Left lung (tissue), 10 donors: Measurements from ENCODE around the gene ENTPD5. TPM values are rescaled to one million over a fixed set of nuclear protein-coding genes. Genes with fewer than 3 reads are reported as not detected.
"Not testable (repeated sequence)": the region's sequence is repeated elsewhere in the genome, so short reads cannot be mapped to it uniquely, and the experiment has no call there.

ENCODE experiments used
- ATAC-seq: fragments of 200-7000 bp; cut with Tn5 transposase; one replicate; pipeline ENCODE4 v1.9.1; 2020; ENCODE audit warnings: moderate library complexity
- DNase-seq, 4 donors: peaks; one replicate each; pipeline ENCODE4 v3.0.0-alpha.2; 2013 to 2020
- H3K27ac ChIP-seq, 2 donors: fragments of 200-600 bp; sonication (generic) in 1 of 2; one replicate each; pipeline versions ENCODE4 v1.5.0 to v1.8.0; 2020 to 2021
- H3K27me3 ChIP-seq, 2 donors: fragments of 200-600 bp; sonication (generic) in 1 of 2; one replicate each; pipeline versions ENCODE4 v1.5.0 to v1.8.0; 2020 to 2021
- H3K36me3 ChIP-seq, 2 donors: fragments of 200-600 bp; sonication (generic) in 1 of 2; one replicate each; pipeline versions ENCODE4 v1.5.0 to v1.8.0; 2020 to 2021
- H3K4me1 ChIP-seq, 2 donors: fragments of 200-600 bp; one replicate each; pipeline ENCODE4 v1.8.0; 2021
- H3K4me3 ChIP-seq, 2 donors: fragments of 200-600 bp; sonication (generic) in 1 of 2; one replicate each; pipeline versions ENCODE4 v1.5.0 to v1.8.0; 2020 to 2021; ENCODE audit warnings: mild to moderate bottlenecking in 1 of 2
- H3K9me3 ChIP-seq, 2 donors: fragments of 200-600 bp; sonication (generic) in 1 of 2; one replicate each; pipeline versions ENCODE4 v1.5.0 to v1.8.0; 2020 to 2021
- CTCF ChIP-seq, 2 donors: fragments of 200-600 bp; sonication (generic) in 1 of 2; IDR thresholded peaks; one replicate each; pipeline versions ENCODE4 v1.5.0 to v1.8.0; 2021; ENCODE audit warnings: antibody characterized with exemption in 2 of 2
- intact Hi-C, 2 donors: fragments of 100-400 bp; cut with DNase I; formaldehyde crosslinking; loops; one replicate each; pipeline versions ENCODE4 v1.11.2 to v1.14.2; 2022
- polyA plus RNA-seq, 6 donors: library from polyadenylated mRNA; unstranded; fragments of 120-200 nt; gene quantifications; one replicate each; pipeline ENCODE4 v1.2.1, GENCODE V29; 2013; ENCODE audit not compliant: insufficient read length in 6 of 6
- total RNA-seq, 2 donors: library from RNA; stranded (reverse); fragmentation: NEBNext Ultra II Directional; extraction: Animal tissue kit (Norgen Biotek cat#: 25700); gene quantifications; one replicate each; pipeline ENCODE4 v1.2.1, GENCODE V29; 2021
- donor health status: DM: no; HTN: yes; CAD: no.
- donor health status: DM: no; HTN: no; CAD: no.

Gene ENTPD5
- total and polyA plus RNA-seq, 8 donors = 16.0 to 18.7 (median 17.9) TPM

GRCh38 chr14:73936548-73936947 lies 82.5 kb downstream of the ENTPD5 start:
- Histone ChIP-seq H3K36me3 (peaks cover 0 to 62% of the 10 kb centered on the region in 2 donors), H3K4me3 (no peak overlapping the region), H3K4me1 (no peaks in the 10 kb centered on the region), H3K9me3 (no peaks in the 10 kb centered on the region), H3K27me3 (no peaks in the 10 kb centered on the region), H3K27ac (no peak overlapping the region)
- DNase-seq = no peak
- no peak for TF ChIP-seq CTCF (IDR thresholded peaks at IDR 0.05)
- intact Hi-C loops = no loop called here
- no peak for ATAC-seq

- H3K27me3 ChIP-seq = no peaks in the 10 kb centered on the region
- TF ChIP-seq CTCF (IDR thresholded peaks at IDR 0.05) = no peak
- intact Hi-C loops = no loop called here
- H3K9me3 ChIP-seq = no peaks in the 10 kb centered on the region
- H3K27ac ChIP-seq = no peak overlapping the region
- DNase-seq (no peak), ATAC-seq (no peak)
- no peaks in the 10 kb centered on the region for H3K4me1 ChIP-seq
- peaks cover 0 to 69% of the 10 kb centered on the region in 2 donors for H3K36me3 ChIP-seq
- no peak overlapping the region for H3K4me3 ChIP-seq
Observed at GRCh38 chr14:73935666-73936065, 83.4 kb downstream of the ENTPD5 start.

- intact Hi-C loops = no loop called here
- no peaks in the 10 kb centered on the region for H3K9me3 ChIP-seq
- H3K4me3 ChIP-seq = no peak overlapping the region
- no peaks in the 10 kb centered on the region for H3K27me3 ChIP-seq
- ATAC-seq (no peak), DNase-seq (no peak)
- no peaks in the 10 kb centered on the region for H3K4me1 ChIP-seq
- no peak overlapping the region for H3K27ac ChIP-seq
- H3K36me3 ChIP-seq = peaks cover 3 to 98% of the 10 kb centered on the region in 2 donors
- no peak for TF ChIP-seq CTCF (IDR thresholded peaks at IDR 0.05)
Observed at GRCh38 chr14:73924337-73924736, 94.8 kb downstream of the ENTPD5 start.

GRCh38 chr14:73919457-73919856 lies 99.6 kb downstream of the ENTPD5 start:
- H3K27me3 ChIP-seq, intact Hi-C loops, DNase-seq, ATAC-seq, H3K4me3 ChIP-seq, H3K27ac ChIP-seq, H3K4me1 ChIP-seq, H3K9me3 ChIP-seq: not testable (repeated sequence)
- peaks cover 0 to 96% of the 10 kb centered on the region in 2 donors for H3K36me3 ChIP-seq

GRCh38 chr14:73916324-73916723 lies 102.8 kb downstream of the ENTPD5 start:
- Histone ChIP-seq H3K9me3 (no peaks in the 10 kb centered on the region), H3K27ac (no peak overlapping the region), H3K36me3 (peaks cover 0 to 95% of the 10 kb centered on the region in 2 donors), H3K4me1 (no peaks in the 10 kb centered on the region), H3K27me3 (no peaks in the 10 kb centered on the region), H3K4me3 (no peak overlapping the region)
- no peak for TF ChIP-seq CTCF (IDR thresholded peaks at IDR 0.05)
- intact Hi-C loops = no loop called here
- no peak for ATAC-seq
- no peak for DNase-seq

GRCh38 chr14:73913256-73913655 lies 105.8 kb downstream of the ENTPD5 start:
- TF ChIP-seq CTCF (IDR thresholded peaks at IDR 0.05) = no peak
- Histone ChIP-seq H3K36me3 (peaks cover 2 to 96% of the 10 kb centered on the region in 2 donors), H3K27ac (no peak overlapping the region), H3K27me3 (no peaks in the 10 kb centered on the region), H3K9me3 (no peaks in the 10 kb centered on the region), H3K4me3 (no peak overlapping the region), H3K4me1 (no peaks in the 10 kb centered on the region)
- no peak for DNase-seq
- intact Hi-C loops = no loop called here
- no peak for ATAC-seq
